ENCODE results near the gene VPREB3.

Gene VPREB3

DNA sequence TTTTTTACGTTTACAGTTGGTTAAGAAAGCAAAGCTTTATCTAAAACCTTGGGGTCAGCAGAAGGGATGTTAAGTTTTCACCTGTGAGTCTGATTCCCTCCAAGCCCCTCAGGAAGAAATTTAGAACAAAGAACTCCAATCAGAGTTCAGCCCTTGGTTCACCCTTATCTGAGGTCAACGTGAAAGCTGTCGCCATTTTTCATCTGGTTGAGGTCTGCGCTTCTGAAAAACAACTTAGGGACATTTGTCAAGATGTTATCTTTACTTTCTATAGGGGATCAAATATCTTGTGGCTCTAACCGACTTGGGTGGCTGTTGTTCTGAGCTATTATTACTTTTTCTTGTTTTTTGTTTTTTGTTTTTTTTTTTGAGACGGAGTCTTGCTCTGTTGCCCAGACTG lies 33.4 kb downstream of the VPREB3 start:
- TF ChIP-seq, protein P1, sequence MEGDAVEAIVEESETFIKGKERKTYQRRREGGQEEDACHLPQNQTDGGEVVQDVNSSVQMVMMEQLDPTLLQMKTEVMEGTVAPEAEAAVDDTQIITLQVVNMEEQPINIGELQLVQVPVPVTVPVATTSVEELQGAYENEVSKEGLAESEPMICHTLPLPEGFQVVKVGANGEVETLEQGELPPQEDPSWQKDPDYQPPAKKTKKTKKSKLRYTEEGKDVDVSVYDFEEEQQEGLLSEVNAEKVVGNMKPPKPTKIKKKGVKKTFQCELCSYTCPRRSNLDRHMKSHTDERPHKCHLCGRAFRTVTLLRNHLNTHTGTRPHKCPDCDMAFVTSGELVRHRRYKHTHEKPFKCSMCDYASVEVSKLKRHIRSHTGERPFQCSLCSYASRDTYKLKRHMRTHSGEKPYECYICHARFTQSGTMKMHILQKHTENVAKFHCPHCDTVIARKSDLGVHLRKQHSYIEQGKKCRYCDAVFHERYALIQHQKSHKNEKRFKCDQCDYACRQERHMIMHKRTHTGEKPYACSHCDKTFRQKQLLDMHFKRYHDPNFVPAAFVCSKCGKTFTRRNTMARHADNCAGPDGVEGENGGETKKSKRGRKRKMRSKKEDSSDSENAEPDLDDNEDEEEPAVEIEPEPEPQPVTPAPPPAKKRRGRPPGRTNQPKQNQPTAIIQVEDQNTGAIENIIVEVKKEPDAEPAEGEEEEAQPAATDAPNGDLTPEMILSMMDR (conservative IDR thresholded peaks at IDR 0.05): no peak
- H3K27ac ChIP-seq: no peak overlapping the region

DNA sequence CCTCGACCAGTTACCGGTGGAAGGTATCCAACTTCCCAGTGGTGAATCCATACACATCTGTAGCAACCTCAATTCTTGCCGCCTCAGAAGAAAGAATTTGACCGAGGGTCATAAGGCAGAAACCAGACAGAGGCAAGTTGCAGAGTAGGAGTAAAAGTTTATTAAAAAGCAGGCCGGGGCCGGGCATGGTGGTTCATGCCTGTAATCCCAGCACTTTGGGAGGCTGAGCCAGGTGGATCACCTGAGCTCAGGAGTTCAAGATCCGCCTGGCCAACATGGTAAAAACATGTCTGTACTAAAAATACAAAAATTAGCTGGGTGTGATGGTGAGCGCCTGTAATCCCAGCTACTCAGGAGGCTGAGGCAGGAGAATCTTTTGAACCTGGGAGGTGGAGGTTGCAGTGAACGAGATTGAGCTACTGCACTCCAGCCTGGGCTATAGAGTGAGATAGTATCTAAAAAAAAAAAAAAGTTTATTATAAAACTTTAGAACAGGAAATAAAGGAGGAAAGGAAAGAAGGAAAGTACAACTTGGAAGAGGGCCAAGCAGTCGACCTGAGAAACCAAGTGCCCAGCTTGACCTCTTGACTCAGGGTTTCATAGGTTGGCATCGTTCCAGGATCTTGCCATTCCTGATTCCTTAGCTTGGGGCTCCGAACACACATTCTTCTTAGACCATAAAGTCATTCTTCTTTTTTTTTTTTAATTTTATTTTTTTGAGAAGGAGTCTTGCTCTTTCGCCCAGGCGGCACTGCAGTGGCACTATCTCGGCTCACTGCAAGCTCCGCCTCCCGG lies 35.7 kb downstream of the VPREB3 start:
- TF ChIP-seq, protein P1 (conservative IDR thresholded peaks at IDR 0.05): no peak
- H3K27ac ChIP-seq: no peak overlapping the region

DNA sequence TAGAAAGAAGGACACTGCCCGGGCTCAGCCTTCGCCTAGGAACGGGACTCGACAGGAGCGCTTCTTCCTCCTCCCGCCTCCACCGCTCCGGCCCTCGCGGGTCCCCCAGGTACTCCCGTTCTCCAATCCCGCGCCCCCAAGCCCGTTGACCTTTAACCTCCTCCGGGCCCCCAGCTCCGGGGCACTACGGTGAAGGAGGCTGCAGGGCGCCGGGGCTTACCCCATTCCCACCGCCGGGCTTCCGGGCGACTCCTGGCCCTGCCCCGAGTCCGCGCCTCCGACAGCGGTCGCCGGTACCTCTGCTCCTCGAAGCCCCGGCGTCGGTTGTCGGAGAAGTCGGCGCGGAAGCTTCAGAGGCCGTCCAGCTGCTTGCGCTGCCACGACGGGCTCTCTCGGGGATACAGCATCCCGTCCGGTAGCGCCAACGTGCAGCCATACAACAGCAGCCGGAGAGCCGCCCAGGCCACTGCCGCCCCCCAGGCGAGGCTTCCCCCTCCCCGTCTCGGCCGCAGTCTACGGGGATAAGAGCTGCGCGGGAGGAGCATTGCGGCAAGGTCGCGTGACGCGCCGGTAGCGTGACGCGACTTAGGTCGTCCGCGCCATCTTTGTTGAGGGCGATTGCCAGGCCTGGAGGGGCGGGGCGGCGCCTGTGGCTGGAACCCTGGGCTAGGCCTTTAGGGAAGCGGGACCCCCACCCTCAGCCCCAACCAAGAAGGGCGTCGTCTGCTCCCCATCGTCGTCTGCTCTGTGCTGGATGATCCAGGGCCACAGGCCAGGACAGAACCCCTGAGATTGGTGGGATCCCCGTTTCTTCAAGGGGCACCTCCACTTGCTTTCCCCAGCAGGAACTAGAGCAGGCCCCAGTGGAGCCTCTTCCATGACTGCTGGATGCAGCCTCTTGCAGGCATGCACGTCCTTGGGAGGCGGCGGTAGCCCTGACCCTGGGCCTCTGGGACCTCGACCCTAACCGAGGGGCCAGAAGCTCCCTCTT lies 37.1 kb downstream of the VPREB3 start:
- TF ChIP-seq, protein P1 (conservative IDR thresholded peaks at IDR 0.05): no peak
- H3K27ac ChIP-seq: peak overlapping the region; percentile 77

DNA sequence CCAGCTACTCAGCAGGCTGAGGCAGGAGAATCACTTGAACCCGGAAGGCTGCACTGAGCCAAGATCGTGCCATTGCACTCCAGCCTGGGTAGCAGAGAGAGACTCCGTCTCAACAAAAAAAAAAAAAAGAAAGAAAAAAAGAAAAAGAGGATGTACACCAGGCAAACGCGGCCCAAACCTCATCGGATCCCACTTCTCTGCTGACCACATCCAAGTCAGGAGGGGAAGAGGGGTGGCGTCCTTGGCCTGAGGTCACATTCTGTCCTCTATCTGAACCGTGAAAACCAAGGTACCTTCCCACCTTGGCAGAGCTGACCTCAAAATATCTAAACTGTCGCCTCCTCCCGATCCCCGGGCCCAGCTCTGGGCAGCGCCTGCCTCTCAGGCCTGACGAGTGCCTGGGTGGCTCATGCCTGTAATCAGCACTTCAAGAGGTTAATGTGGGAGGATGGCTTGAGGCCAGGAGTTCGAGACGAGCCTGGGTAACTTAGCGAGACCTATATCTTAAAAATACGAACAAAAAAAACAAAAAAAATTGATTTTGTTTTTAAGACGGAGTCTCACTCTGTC lies 38.3 kb downstream of the VPREB3 start:
- H3K27ac ChIP-seq: peak overlapping the region; percentile 77; the same call in 1 of the 2 replicates

DNA sequence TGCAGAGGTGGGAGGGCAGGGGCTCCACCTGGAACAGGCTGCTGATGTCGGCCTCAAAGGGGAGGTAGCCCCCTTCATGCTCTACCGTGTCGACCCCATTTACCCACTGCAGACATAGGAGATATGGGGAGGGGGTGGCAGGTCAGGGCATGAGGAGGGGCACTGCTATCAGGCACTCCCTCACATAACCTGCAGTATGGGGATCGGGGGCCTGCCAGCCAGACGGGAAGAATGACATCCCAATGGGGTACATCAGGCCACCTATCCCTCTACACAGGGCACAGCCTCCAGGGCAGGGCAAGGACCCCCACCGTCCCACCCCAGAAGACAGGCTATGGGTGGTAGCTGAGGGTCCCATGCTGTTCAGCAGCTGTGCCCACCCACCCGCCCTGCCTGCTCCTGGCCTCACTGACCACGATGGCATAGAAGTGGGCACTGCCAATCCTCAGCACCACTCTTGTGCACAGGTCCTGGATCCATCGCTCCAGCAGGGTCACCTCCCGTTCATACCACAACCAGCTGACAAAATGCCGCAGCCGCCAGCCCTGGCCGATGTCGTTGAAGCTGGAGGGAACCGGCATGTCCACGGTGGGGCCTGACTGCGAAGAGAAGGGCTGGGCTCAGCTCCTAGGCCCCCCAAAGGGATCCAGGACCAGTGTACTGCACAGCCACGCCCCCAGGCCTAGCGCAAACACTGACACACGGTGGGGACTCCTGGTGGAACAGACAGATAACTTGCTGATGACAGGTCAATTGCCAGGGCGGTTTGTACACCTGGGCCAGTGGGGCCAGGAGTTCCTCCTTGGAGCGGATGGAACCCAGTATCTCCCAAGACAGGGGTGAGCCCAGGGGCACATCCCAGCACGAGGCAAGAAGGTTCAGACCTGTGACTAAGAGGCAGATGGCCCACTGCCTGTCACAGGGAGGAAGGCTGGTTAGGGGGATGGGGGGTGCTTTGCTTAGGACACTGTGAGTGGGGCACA lies 39.3 kb downstream of the VPREB3 start:
- TF ChIP-seq, protein P1 (conservative IDR thresholded peaks at IDR 0.05): no peak
- H3K27ac ChIP-seq: no peak overlapping the region

More for the DNA sequence above, 38.3 kb downstream of the VPREB3 start:
- TF ChIP-seq, protein P1 (conservative IDR thresholded peaks at IDR 0.05): no peak

DNA sequence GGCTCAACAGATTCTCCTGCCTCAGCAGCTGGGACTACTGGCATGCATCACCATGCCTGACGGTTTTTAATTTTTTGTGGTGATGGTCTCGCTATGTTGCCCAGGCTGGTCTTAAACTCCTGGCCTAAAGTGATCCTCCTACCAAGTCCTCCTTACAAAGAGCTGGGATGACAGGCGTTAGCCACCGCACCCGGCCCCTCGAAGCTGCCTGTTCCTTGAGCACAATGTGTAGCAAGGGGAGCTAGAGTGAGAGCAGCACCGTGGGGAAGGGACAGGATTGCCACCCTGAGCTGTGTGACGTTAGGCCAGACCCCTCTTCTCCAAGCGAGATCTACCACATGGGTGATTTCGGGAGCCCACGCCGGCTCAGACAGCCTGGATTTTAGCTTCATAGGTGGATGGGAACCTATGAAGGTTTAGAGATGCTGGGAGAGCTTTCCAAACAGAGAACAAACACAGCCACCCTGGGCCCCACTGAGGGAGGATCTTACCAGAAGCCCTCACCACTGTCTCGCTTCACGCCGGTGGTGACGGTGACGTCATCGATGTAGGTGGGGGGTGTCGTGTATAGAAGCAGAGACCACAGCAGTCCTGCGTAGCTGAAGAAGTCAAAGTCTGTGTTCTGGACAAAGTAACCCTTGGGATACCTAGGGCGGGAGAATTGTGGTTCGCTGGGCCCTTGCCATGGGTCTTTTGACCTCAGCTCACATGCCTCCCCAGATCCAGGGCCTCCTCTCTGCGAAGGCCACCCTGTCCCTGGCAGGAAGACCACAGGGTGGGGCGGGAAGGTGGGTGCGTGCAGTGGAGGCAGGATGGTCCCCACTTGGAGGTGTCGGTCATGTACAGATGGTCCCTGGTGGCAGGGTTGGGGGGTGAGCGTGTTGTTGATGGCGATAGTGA lies 40.3 kb downstream of the VPREB3 start:
- H3K27ac ChIP-seq: no peak overlapping the region
- TF ChIP-seq, protein P1 (conservative IDR thresholded peaks at IDR 0.05): no peak

All from VCaP (cell line).